NCI-H2227 (cell line): Measurements from ENCODE around the gene MAML1.

ENCODE experiments used
- DNase-seq: peaks from one replicate; lab custom pipeline; 2025; ENCODE audit not compliant: unreplicated experiment; lab: John Stamatoyannopoulos, UW

The MAML1 gene

DNA sequence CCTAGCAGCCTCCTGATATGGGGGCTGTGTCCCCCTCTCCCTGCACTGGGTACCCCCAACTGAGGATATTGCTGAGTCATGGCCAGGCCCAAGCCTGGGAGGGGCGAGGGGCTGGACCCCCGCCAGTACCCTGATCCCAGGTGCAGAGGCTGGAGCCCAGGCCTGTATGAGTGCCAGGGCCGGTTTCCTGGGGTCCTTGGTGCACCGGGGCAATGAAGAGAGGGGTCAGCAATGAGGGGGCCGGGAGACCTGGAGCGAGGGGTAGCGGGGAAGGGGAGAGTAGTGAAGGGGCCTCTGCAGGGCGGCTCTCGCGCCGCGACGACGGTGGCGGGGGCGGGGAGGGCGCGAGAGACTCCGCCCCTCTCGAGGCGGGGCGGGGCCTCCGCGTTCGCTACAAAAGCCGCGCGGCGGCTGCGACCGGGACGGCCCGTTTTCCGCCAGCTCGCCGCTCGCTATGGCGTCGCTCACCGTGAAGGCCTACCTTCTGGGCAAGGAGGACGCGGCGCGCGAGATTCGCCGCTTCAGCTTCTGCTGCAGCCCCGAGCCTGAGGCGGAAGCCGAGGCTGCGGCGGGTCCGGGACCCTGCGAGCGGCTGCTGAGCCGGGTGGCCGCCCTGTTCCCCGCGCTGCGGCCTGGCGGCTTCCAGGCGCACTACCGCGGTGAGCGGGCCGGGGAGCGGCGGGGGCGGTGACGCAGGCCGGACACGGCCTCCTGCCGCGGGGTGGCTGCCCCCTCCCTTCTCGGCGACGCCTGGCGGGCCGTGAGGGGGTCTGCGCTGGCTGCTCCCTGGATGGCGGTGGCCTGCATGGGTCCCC, 88.1 kb downstream of the MAML1 start, which contains the start of gene SQSTM1:
SQSTM1 (plus strand) TSS at position 423 of the 815 bp plus-strand sequence; CDS start at position 455, 32 bp downstream.
- peak; percentile 84 for DNase-seq

GRCh38 chr5:179821298-179822058, 88.9 kb downstream of the MAML1 start:
- peak; percentile 79 for DNase-seq

- DNase-seq: no peak
Measured at GRCh38 chr5:179822059-179822432, 89.4 kb downstream of the MAML1 start.

DNA sequence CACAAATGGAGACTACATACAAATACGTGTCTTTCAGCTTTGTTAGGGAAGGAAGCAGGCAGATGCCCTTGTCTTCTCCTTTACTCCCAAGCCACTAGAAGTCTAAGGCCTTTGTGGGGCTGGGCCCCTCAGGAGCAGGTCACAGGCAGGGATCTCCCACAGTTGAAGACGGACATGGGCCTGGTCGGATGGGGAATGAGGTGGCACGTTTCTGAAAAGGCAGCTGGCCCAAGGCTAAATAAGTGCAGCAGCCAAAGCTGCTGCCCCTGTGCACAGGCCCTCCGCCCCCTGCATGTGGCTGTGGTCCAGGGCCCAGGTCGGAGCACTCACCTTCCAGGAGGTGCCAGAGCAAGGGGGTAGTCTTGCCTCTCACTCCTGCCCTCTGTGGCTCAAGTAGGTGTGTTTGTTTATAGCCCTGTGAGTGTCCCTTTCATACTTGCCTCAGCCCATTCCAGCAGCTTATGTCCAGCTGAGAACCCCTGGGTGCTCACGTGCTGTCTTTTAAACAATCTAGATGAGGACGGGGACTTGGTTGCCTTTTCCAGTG, 89.9 kb downstream of the MAML1 start:
- no peak for DNase-seq

- DNase-seq: no peak
Measured at GRCh38 chr5:179823937-179824744, 91.5 kb downstream of the MAML1 start.

- no peak for DNase-seq
Measured at GRCh38 chr5:179824745-179825112, 92.1 kb downstream of the MAML1 start.

GRCh38 chr5:179825655-179826182, 93.1 kb downstream of the MAML1 start:
- DNase-seq: no peak
